Gastroesophageal sphincter (tissue), 3 donors: ENCODE measurements around the gene MEF2C.

Experiments
- EP300 ChIP-seq: sonication (generic); formaldehyde crosslinking; IDR thresholded peaks from one replicate; pipeline ENCODE4 v1.6.1; 2017; ENCODE audit warnings: antibody characterized with exemption, mild to moderate bottlenecking
- POLR2AphosphoS5 ChIP-seq: sonication (generic); formaldehyde crosslinking; IDR thresholded peaks from one replicate; pipeline ENCODE4 v1.6.1; 2017; ENCODE audit warnings: antibody characterized with exemption
- TF ChIP-seq, protein P1 (sequence below), 4 experiments: fragments of 200-600 bp in 2 of 4; fragments of 450-650 bp in 2 of 4; sonication (generic) in 1 of 4; IDR thresholded peaks; one replicate each; pipeline ENCODE4 v1.5.1; 2017 to 2019; ENCODE audit warnings: antibody characterized with exemption in 4 of 4, mild to moderate bottlenecking in 2 of 4, moderate library complexity in 2 of 4

GRCh38 chr5:88837817-88838216 lies 45.2 kb downstream of the MEF2C start:
- TF ChIP-seq EP300 (no peak), POLR2AphosphoS5 (no peak)
- TF ChIP-seq, protein P1, sequence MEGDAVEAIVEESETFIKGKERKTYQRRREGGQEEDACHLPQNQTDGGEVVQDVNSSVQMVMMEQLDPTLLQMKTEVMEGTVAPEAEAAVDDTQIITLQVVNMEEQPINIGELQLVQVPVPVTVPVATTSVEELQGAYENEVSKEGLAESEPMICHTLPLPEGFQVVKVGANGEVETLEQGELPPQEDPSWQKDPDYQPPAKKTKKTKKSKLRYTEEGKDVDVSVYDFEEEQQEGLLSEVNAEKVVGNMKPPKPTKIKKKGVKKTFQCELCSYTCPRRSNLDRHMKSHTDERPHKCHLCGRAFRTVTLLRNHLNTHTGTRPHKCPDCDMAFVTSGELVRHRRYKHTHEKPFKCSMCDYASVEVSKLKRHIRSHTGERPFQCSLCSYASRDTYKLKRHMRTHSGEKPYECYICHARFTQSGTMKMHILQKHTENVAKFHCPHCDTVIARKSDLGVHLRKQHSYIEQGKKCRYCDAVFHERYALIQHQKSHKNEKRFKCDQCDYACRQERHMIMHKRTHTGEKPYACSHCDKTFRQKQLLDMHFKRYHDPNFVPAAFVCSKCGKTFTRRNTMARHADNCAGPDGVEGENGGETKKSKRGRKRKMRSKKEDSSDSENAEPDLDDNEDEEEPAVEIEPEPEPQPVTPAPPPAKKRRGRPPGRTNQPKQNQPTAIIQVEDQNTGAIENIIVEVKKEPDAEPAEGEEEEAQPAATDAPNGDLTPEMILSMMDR (IDR thresholded peaks at IDR 0.05), result no peak
